Left lung (tissue), 14 donors: ENCODE measurements around the gene PKD2. TPM values are rescaled to one million over a fixed set of nuclear protein-coding genes. Genes with fewer than 3 reads are reported as not detected.

Source experiments
- ATAC-seq: fragments of 200-7000 bp; cut with Tn5 transposase; one replicate; pipeline ENCODE4 v1.9.1; 2020; ENCODE audit warnings: moderate library complexity
- DNase-seq, 4 donors: peaks; one replicate each; pipeline ENCODE4 v3.0.0-alpha.2; 2013 to 2020
- H3K27ac ChIP-seq, 2 donors: fragments of 200-600 bp; sonication (generic) in 1 of 2; one replicate each; pipeline versions ENCODE4 v1.5.0 to v1.8.0; 2020 to 2021
- H3K27me3 ChIP-seq, 2 donors: fragments of 200-600 bp; sonication (generic) in 1 of 2; one replicate each; pipeline versions ENCODE4 v1.5.0 to v1.8.0; 2020 to 2021
- H3K36me3 ChIP-seq, 2 donors: fragments of 200-600 bp; sonication (generic) in 1 of 2; one replicate each; pipeline versions ENCODE4 v1.5.0 to v1.8.0; 2020 to 2021
- H3K4me1 ChIP-seq, 2 donors: fragments of 200-600 bp; one replicate each; pipeline ENCODE4 v1.8.0; 2021
- H3K4me3 ChIP-seq, 2 donors: fragments of 200-600 bp; sonication (generic) in 1 of 2; one replicate each; pipeline versions ENCODE4 v1.5.0 to v1.8.0; 2020 to 2021; ENCODE audit warnings: mild to moderate bottlenecking in 1 of 2
- H3K9me3 ChIP-seq, 2 donors: fragments of 200-600 bp; sonication (generic) in 1 of 2; one replicate each; pipeline versions ENCODE4 v1.5.0 to v1.8.0; 2020 to 2021
- CTCF ChIP-seq, 2 donors: fragments of 200-600 bp; sonication (generic) in 1 of 2; IDR thresholded peaks; one replicate each; pipeline versions ENCODE4 v1.5.0 to v1.8.0; 2021; ENCODE audit warnings: antibody characterized with exemption in 2 of 2
- intact Hi-C, 2 donors: fragments of 100-400 bp; cut with DNase I; formaldehyde crosslinking; loops; one replicate each; pipeline versions ENCODE4 v1.11.2 to v1.14.2; 2022
- long read RNA-seq, 12 donors: library from polyadenylated mRNA in 2 of 12; unstranded in 2 of 12; transcript quantifications; one replicate each; pipeline ENCODE4 v2.0.0 and lab custom pipeline, GENCODE V29; 2019 to 2026
- polyA plus RNA-seq, 6 donors: library from polyadenylated mRNA; unstranded; fragments of 120-200 nt; gene quantifications; one replicate each; pipeline ENCODE4 v1.2.1, GENCODE V29; 2013; ENCODE audit not compliant: insufficient read length in 6 of 6
- total RNA-seq, 2 donors: library from RNA; stranded (reverse); fragmentation: NEBNext Ultra II Directional; extraction: Animal tissue kit (Norgen Biotek cat#: 25700); gene quantifications; one replicate each; pipeline ENCODE4 v1.2.1, GENCODE V29; 2021
- donor health status: DM: no; HTN: yes; CAD: no.
- donor health status: DM: no; HTN: no; CAD: no.

Gene PKD2
- total RNA-seq (10 to 100 TPM; 22.6 to 28.8 TPM), polyA plus RNA-seq (10 to 100 TPM; 61.5 to 72.4 (median 63.2) TPM)
- long read RNA-seq, donor 1, full-length matches to known transcripts = 5 of 31 reads
- long read RNA-seq, donor 1, partial matches to known transcripts = 26 of 31 reads
- long read RNA-seq, donor 1, other reads (novel, unspliced or antisense) = 0 of 31 reads
- long read RNA-seq, donor 2, full-length matches to known transcripts = 7 of 7 reads
- long read RNA-seq, donor 2, partial matches to known transcripts = 0 of 7 reads
- long read RNA-seq, donor 2, other reads (novel, unspliced or antisense) = 0 of 7 reads
- long read RNA-seq, donor 3, full-length matches to known transcripts = 2 of 2 reads
- long read RNA-seq, donor 3, partial matches to known transcripts = 0 of 2 reads
- long read RNA-seq, donor 3, other reads (novel, unspliced or antisense) = 0 of 2 reads
- long read RNA-seq, donor 4, partial matches to known transcripts = 0 of 1 reads
- long read RNA-seq, donor 4, other reads (novel, unspliced or antisense) = 1 of 1 reads
- long read RNA-seq, donor 5, full-length matches to known transcripts = 5 of 17 reads
- long read RNA-seq, donor 5, partial matches to known transcripts = 12 of 17 reads
- long read RNA-seq, donor 5, other reads (novel, unspliced or antisense) = 0 of 17 reads
- long read RNA-seq, donor 6, full-length matches to known transcripts = 2 of 15 reads
- long read RNA-seq, donor 6, partial matches to known transcripts = 13 of 15 reads
- long read RNA-seq, donor 6, other reads (novel, unspliced or antisense) = 0 of 15 reads
- long read RNA-seq, donor 7, full-length matches to known transcripts = 3 of 3 reads
- long read RNA-seq, donor 7, partial matches to known transcripts = 0 of 3 reads
- long read RNA-seq, donor 7, other reads (novel, unspliced or antisense) = 0 of 3 reads
- long read RNA-seq, donor 8, full-length matches to known transcripts = 3 of 3 reads
- long read RNA-seq, donor 8, partial matches to known transcripts = 0 of 3 reads
- long read RNA-seq, donor 8, other reads (novel, unspliced or antisense) = 0 of 3 reads
- long read RNA-seq, donor 9 = 0 reads
- long read RNA-seq, donor 10 = 0 reads
- long read RNA-seq, donor 11, full-length matches to known transcripts = 2 of 51 reads
- long read RNA-seq, donor 11, partial matches to known transcripts = 49 of 51 reads
- long read RNA-seq, donor 11, other reads (novel, unspliced or antisense) = 0 of 51 reads
- long read RNA-seq, donor 12, full-length matches to known transcripts = 3 of 3 reads
- long read RNA-seq, donor 12, partial matches to known transcripts = 0 of 3 reads
- long read RNA-seq, donor 12, other reads (novel, unspliced or antisense) = 0 of 3 reads

GRCh38 chr4:88007304-88008121 is at the start of gene PKD2:
TSS of gene PKD2 (plus strand) at chr4:88007635. CDS start at chr4:88007734, 99 bp downstream.
- peak; percentile 98 for ATAC-seq
- TF ChIP-seq CTCF (IDR thresholded peaks at IDR 0.05) = no peak
- intact Hi-C loops = no loop called here

DNA sequence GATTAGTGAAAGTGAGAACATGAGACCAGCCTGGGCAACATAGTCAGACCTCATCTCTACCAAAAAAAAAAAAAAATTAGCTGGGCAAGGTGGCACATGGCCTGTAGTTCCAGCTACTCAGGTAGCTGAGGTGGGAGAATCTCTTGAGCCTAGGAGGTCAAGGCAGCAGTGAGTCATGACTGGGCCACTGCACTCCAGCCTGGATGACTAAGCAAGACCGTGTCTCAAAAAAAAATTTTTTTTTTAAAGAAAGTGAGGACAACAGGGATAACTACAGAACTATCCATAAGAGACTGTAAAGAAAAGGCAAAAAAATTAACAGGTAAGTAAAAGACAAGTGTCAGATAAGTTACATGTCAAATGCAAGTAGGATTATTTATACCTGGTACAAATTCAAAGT is 45.4 kb upstream of the PKD2 start:
- peak; percentile 39 for ATAC-seq
- Histone ChIP-seq H3K9me3 (no peaks in the 10 kb centered on the region), H3K4me1 (no peaks in the 10 kb centered on the region), H3K4me3 (no peak overlapping the region), H3K27me3 (peaks cover 0 to 2% of the 10 kb centered on the region in 2 donors), H3K27ac (no peak overlapping the region), H3K36me3 (no peaks in the 10 kb centered on the region)
- TF ChIP-seq CTCF (IDR thresholded peaks at IDR 0.05) = no peak
- DNase-seq = no peak
- intact Hi-C loops = no loop called here

More at GRCh38 chr4:88007304-88008121, at the start of gene PKD2:
- peaks cover 3 to 48% of the 10 kb centered on the region in 2 donors for H3K4me1 ChIP-seq
- peak; percentile 84 to 96 (median 90) for DNase-seq
- no peaks in the 10 kb centered on the region for H3K9me3 ChIP-seq
- peak within 1 kb of the TSS; percentile 72 to 91 for H3K27ac ChIP-seq
- H3K4me3 ChIP-seq = peak within 1 kb of the TSS; percentile 73 to 85
- H3K27me3 ChIP-seq = no peaks in the 10 kb centered on the region
- no peaks in the 10 kb centered on the region for H3K36me3 ChIP-seq

- DNase-seq (no peak), ATAC-seq (no peak)
- Histone ChIP-seq H3K27ac (no peak overlapping the region), H3K27me3 (peaks cover 0 to 5% of the 10 kb centered on the region in 2 donors), H3K4me3 (no peak overlapping the region), H3K9me3 (no peaks in the 10 kb centered on the region), H3K4me1 (no peaks in the 10 kb centered on the region), H3K36me3 (no peaks in the 10 kb centered on the region)
- no peak for TF ChIP-seq CTCF (IDR thresholded peaks at IDR 0.05)
- intact Hi-C loops = no loop called here
Observed at GRCh38 chr4:87962398-87963146, 44.9 kb upstream of the PKD2 start.

- no peak for ATAC-seq
- Histone ChIP-seq H3K4me3 (no peak overlapping the region), H3K4me1 (no peaks in the 10 kb centered on the region), H3K9me3 (no peaks in the 10 kb centered on the region), H3K27ac (no peak overlapping the region), H3K36me3 (no peaks in the 10 kb centered on the region), H3K27me3 (peaks cover 0 to 5% of the 10 kb centered on the region in 2 donors)
- TF ChIP-seq CTCF (IDR thresholded peaks at IDR 0.05) = no peak
- intact Hi-C loops = no loop called here
- peak in 1 of 4 donors; percentile 78 for DNase-seq
Observed at GRCh38 chr4:87965501-87965975, 41.9 kb upstream of the PKD2 start.
